Measurements from ENCODE around the gene NDOR1. TPM values are rescaled to one million over a fixed set of nuclear protein-coding genes. Genes with fewer than 3 reads are reported as not detected.

Gene NDOR1
- total RNA-seq, 4 donors from 2014 or later, result 8.1 to 18.6 (median 11.6) TPM

GRCh38 chr9:137166380-137167229, 38.9 kb upstream of the NDOR1 start:
- 61 to 74% methylated on average over 11 to 13 of the region's 22 CpGs for WGBS, 2 donors
- no peak overlapping the region for H3K4me3 ChIP-seq (ENCODE audit: low read depth, poor library complexity, severe bottlenecking)
- no peak for TF ChIP-seq POLR2A (IDR thresholded peaks at IDR 0.05)
- TF ChIP-seq CTCF (IDR thresholded peaks at IDR 0.05), result no peak
- intact Hi-C loops (cut with DNase I; ENCODE audit: low total_unique reads), result no loop called here
- no peak for DNase-seq (ENCODE audit: low spot score in 2 of 2)

- TF ChIP-seq CTCF (IDR thresholded peaks at IDR 0.05) (no peak), POLR2A (IDR thresholded peaks at IDR 0.05) (no peak)
- WGBS, 2 donors, result 26 to 41% methylated on average over 22 to 31 of the region's 44 CpGs
- DNase-seq (ENCODE audit: low spot score in 2 of 2), result no peak
- no peak overlapping the region for H3K4me3 ChIP-seq (ENCODE audit: low read depth, poor library complexity, severe bottlenecking)
- intact Hi-C loops (cut with DNase I; ENCODE audit: low total_unique reads), result no loop called here
Measured at GRCh38 chr9:137167277-137167746, 38.2 kb upstream of the NDOR1 start.

GRCh38 chr9:137167747-137168572, 37.5 kb upstream of the NDOR1 start:
- H3K4me3 ChIP-seq (ENCODE audit: low read depth, poor library complexity, severe bottlenecking), result no peak overlapping the region
- no peak for DNase-seq (ENCODE audit: low spot score in 2 of 2)
- whole genome bisulfite sequencing, 2 donors, result 7 to 19% methylated on average over 27 to 39 of the region's 57 CpGs
- intact Hi-C loops (cut with DNase I; ENCODE audit: low total_unique reads), result no loop called here
- TF ChIP-seq POLR2A (IDR thresholded peaks at IDR 0.05), result no peak
- no peak for TF ChIP-seq CTCF (IDR thresholded peaks at IDR 0.05)

- WGBS, 2 donors, result 0 to 2% methylated on average over 13 to 22 of the region's 36 CpGs
- DNase-seq (ENCODE audit: low spot score in 2 of 2), result no peak
- no peak overlapping the region for H3K4me3 ChIP-seq (ENCODE audit: low read depth, poor library complexity, severe bottlenecking)
- intact Hi-C loops (cut with DNase I; ENCODE audit: low total_unique reads), result no loop called here
- TF ChIP-seq CTCF (IDR thresholded peaks at IDR 0.05) (no peak), POLR2A (IDR thresholded peaks at IDR 0.05) (no peak)
Measured at GRCh38 chr9:137168573-137168903, 37.0 kb upstream of the NDOR1 start.

- TF ChIP-seq CTCF (IDR thresholded peaks at IDR 0.05) (no peak), POLR2A (IDR thresholded peaks at IDR 0.05) (no peak)
- no peak for DNase-seq (ENCODE audit: low spot score in 2 of 2)
- 1 to 2% methylated on average over 19 to 47 of the region's 124 CpGs for WGBS, 2 donors
- H3K4me3 ChIP-seq (ENCODE audit: low read depth, poor library complexity, severe bottlenecking), result no peak overlapping the region
- intact Hi-C loops (cut with DNase I; ENCODE audit: low total_unique reads), result no loop called here
Measured at GRCh38 chr9:137168904-137169856, 36.3 kb upstream of the NDOR1 start.
